Lower lobe of right lung (tissue), 2 donors: Measurements from ENCODE around the gene PMAIP1. TPM values are rescaled to one million over a fixed set of nuclear protein-coding genes. Genes with fewer than 3 reads are reported as not detected.

Experiments used
- ATAC-seq, 2 donors: fragments of 200-7000 bp; cut with Tn5 transposase; one replicate each; pipeline ENCODE4 v1.9.1; 2020 to 2022; ENCODE audit warnings: mild to moderate bottlenecking in 2 of 2, moderate library complexity in 2 of 2
- DNase-seq: peaks from one replicate; pipeline ENCODE4 v3.0.0-alpha.2; 2020
- H3K27ac ChIP-seq: fragments of 200-600 bp; one replicate; pipeline ENCODE4 v1.8.0; 2022
- H3K27me3 ChIP-seq: fragments of 200-600 bp; one replicate; pipeline ENCODE4 v1.8.0; 2022; ENCODE audit warnings: low read depth
- H3K36me3 ChIP-seq: fragments of 200-600 bp; one replicate; pipeline ENCODE4 v1.8.0; 2022; ENCODE audit warnings: mild to moderate bottlenecking
- H3K4me1 ChIP-seq: fragments of 200-600 bp; one replicate; pipeline ENCODE4 v1.8.0; 2022
- H3K4me3 ChIP-seq: fragments of 200-600 bp; one replicate; pipeline ENCODE4 v1.8.0; 2022; ENCODE audit warnings: mild to moderate bottlenecking
- H3K9me3 ChIP-seq: fragments of 200-600 bp; one replicate; pipeline ENCODE4 v1.8.0; 2022
- CTCF ChIP-seq: fragments of 200-600 bp; IDR thresholded peaks from one replicate; pipeline ENCODE4 v1.8.0; 2022; ENCODE audit warnings: antibody characterized with exemption, mild to moderate bottlenecking
- intact Hi-C: fragments of 100-400 bp; cut with DNase I; formaldehyde crosslinking; loops from one replicate; pipeline ENCODE4 v1.11.0; 2022
- total RNA-seq: library from RNA; stranded (reverse); fragmentation: NEBNext Ultra II Directional; extraction: Animal tissue kit (Norgen Biotek cat#: 25700); gene quantifications from one replicate; pipeline ENCODE4 v1.2.1, GENCODE V29; 2021
- donor health status: DM: no; HTN: yes; CAD: no; lungs with severe emphysema.

Gene PMAIP1
- total RNA-seq, 1 donor from 2014 or later = 1.6 TPM

- TF ChIP-seq CTCF = no peak
- DNase-seq (no peak), ATAC-seq (no peak)
- Histone ChIP-seq H3K4me3 (no peak overlapping the region), H3K36me3 (no peaks in the 10 kb centered on the region), H3K4me1 (no peaks in the 10 kb centered on the region), H3K27me3 (no peaks in the 10 kb centered on the region), H3K9me3 (no peaks in the 10 kb centered on the region), H3K27ac (no peak overlapping the region)
- intact Hi-C loops = no loop called here
Measured at GRCh38 chr18:59871711-59872362, 28.0 kb upstream of the PMAIP1 start.

- no peak overlapping the region for H3K4me3 ChIP-seq
- no peak for TF ChIP-seq CTCF
- intact Hi-C loops = no loop called here
Measured at GRCh38 chr18:59873641-59874040, 26.2 kb upstream of the PMAIP1 start.

GRCh38 chr18:59874166-59874565 is 25.6 kb upstream of the PMAIP1 start:
- Histone ChIP-seq H3K4me3 (no peak overlapping the region), H3K9me3 (no peaks in the 10 kb centered on the region), H3K4me1 (no peaks in the 10 kb centered on the region), H3K36me3 (no peaks in the 10 kb centered on the region), H3K27me3 (no peaks in the 10 kb centered on the region), H3K27ac (no peak overlapping the region)
- ATAC-seq = no peak
- TF ChIP-seq CTCF = no peak
- no peak for DNase-seq
- intact Hi-C loops = no loop called here

More at GRCh38 chr18:59873641-59874040, 26.2 kb upstream of the PMAIP1 start:
- no peak for DNase-seq
- Histone ChIP-seq H3K4me1 (no peaks in the 10 kb centered on the region), H3K27me3 (no peaks in the 10 kb centered on the region), H3K36me3 (no peaks in the 10 kb centered on the region), H3K9me3 (no peaks in the 10 kb centered on the region), H3K27ac (no peak overlapping the region)
- no peak for ATAC-seq

GRCh38 chr18:59876310-59876626 is 23.5 kb upstream of the PMAIP1 start:
- Histone ChIP-seq H3K27ac (no peak overlapping the region), H3K9me3 (no peaks in the 10 kb centered on the region), H3K4me3 (no peak overlapping the region), H3K27me3 (no peaks in the 10 kb centered on the region), H3K36me3 (no peaks in the 10 kb centered on the region), H3K4me1 (no peaks in the 10 kb centered on the region)
- intact Hi-C loops = no loop called here
- TF ChIP-seq CTCF = no peak
- ATAC-seq (no peak), DNase-seq (no peak)

GRCh38 chr18:59877361-59877760 is 22.4 kb upstream of the PMAIP1 start:
- TF ChIP-seq CTCF = no peak
- no peak overlapping the region for H3K4me3 ChIP-seq
- no peak overlapping the region for H3K27ac ChIP-seq
- no peak for DNase-seq
- no peaks in the 10 kb centered on the region for H3K36me3 ChIP-seq
- peaks cover 10% of the 10 kb centered on the region for H3K4me1 ChIP-seq
- H3K27me3 ChIP-seq = no peaks in the 10 kb centered on the region
- intact Hi-C loops = no loop called here
- no peaks in the 10 kb centered on the region for H3K9me3 ChIP-seq
- peak in 1 of 2 donors; percentile 29 for ATAC-seq
